ENCODE results near the gene PRDM16.

Gene PRDM16

GRCh38 chr1:3298197-3298596 is 229.2 kb downstream of the PRDM16 start:
- no peak for TF ChIP-seq CTCF (IDR thresholded peaks at IDR 0.05; ENCODE audit: borderline replicate concordance, insufficient read depth, low read depth, low read length)
- H3K4me3 ChIP-seq (ENCODE audit: low read depth, low read length), result no peak overlapping the region

- TF ChIP-seq CTCF (IDR thresholded peaks at IDR 0.05; ENCODE audit: borderline replicate concordance, insufficient read depth, low read depth, low read length), result no peak
- H3K4me3 ChIP-seq (ENCODE audit: low read depth, low read length), result no peak overlapping the region
Measured at GRCh38 chr1:3304246-3304645, 235.2 kb downstream of the PRDM16 start.

GRCh38 chr1:3304692-3305091 is 235.7 kb downstream of the PRDM16 start:
- TF ChIP-seq CTCF (IDR thresholded peaks at IDR 0.05; ENCODE audit: borderline replicate concordance, insufficient read depth, low read depth, low read length), result no peak
- H3K4me3 ChIP-seq (ENCODE audit: low read depth, low read length), result no peak overlapping the region

GRCh38 chr1:3305156-3305555 is 236.2 kb downstream of the PRDM16 start:
- no peak for TF ChIP-seq CTCF (IDR thresholded peaks at IDR 0.05; ENCODE audit: borderline replicate concordance, insufficient read depth, low read depth, low read length)

GRCh38 chr1:3306583-3307291 is 237.7 kb downstream of the PRDM16 start:
- no peak overlapping the region for H3K4me3 ChIP-seq (ENCODE audit: low read depth, low read length)
- TF ChIP-seq CTCF (IDR thresholded peaks at IDR 0.05; ENCODE audit: borderline replicate concordance, insufficient read depth, low read depth, low read length), result no peak

More at GRCh38 chr1:3305156-3305555, 236.2 kb downstream of the PRDM16 start:
- no peak overlapping the region for H3K4me3 ChIP-seq (ENCODE audit: low read depth, low read length)

GRCh38 chr1:3307359-3307758 is 238.4 kb downstream of the PRDM16 start:
- H3K4me3 ChIP-seq (ENCODE audit: low read depth, low read length), result no peak overlapping the region
- TF ChIP-seq CTCF (IDR thresholded peaks at IDR 0.05; ENCODE audit: borderline replicate concordance, insufficient read depth, low read depth, low read length), result no peak

- no peak for TF ChIP-seq CTCF (IDR thresholded peaks at IDR 0.05; ENCODE audit: borderline replicate concordance, insufficient read depth, low read depth, low read length)
- H3K4me3 ChIP-seq (ENCODE audit: low read depth, low read length), result no peak overlapping the region
Measured at GRCh38 chr1:3308053-3308452, 239.1 kb downstream of the PRDM16 start.

Data from GM12875 (cell line).